Measurements from ENCODE around the gene DMD. TPM values are rescaled to one million over a fixed set of nuclear protein-coding genes. Genes with fewer than 3 reads are reported as not detected.

DMD gene
- total and polyA plus RNA-seq, 2 of the 13 experiments (the other 11 are each of a cell fraction or from before 2014, with no cell fraction given), result 17.6 to 25.9 TPM

GRCh38 chrX:31093639-31093975, 2117.7 kb downstream of the DMD start (continued):
- TF ChIP-seq GMEB1 (CRISPR knock-in tag; IDR thresholded peaks at IDR 0.05; ENCODE audit: borderline replicate concordance) (no peak), ZNF83 (CRISPR knock-in tag; IDR thresholded peaks at IDR 0.05; ENCODE audit: borderline replicate concordance) (no peak), ZBED4 (CRISPR knock-in tag; IDR thresholded peaks at IDR 0.05; ENCODE audit: borderline replicate concordance) (no peak), ATF4 (CRISPR knock-in tag; IDR thresholded peaks at IDR 0.05) (no peak), HOXA3 (CRISPR knock-in tag; IDR thresholded peaks at IDR 0.05) (no peak)

Measured in HepG2 (cell line).